OCI-LY3 (cell line): ENCODE measurements around the gene ZNF487.
A peak's percentile ranks its signal among the peaks of the same experiment; 100 is the strongest.

Experiments used
- H2AFZ ChIP-seq: fragments of 200-600, 300-600 bp; shearing (Covaris generic); 2 replicates; pipeline ENCODE4 v1.6.0; 2014; ENCODE audit warnings: antibody characterized with exemption, low read depth, low read length
- H3K27ac ChIP-seq: fragments of 200-600, 300-600 bp; sonication (generic); 2 replicates; pipeline ENCODE4 v1.5.1; 2014; ENCODE audit warnings: mild to moderate bottlenecking, low read length, moderate library complexity, mixed read lengths
- H3K27me3 ChIP-seq: fragments of 200-600, 300-600 bp; sonication (generic); 2 replicates; pipeline ENCODE4 v1.6.1; 2014; ENCODE audit warnings: low read depth, low read length, mixed read lengths
- H3K36me3 ChIP-seq: fragments of 200-600, 300-600 bp; sonication (generic); replicated peaks from 2 replicates; pipeline ENCODE3; 2014; ENCODE audit warnings: low read depth, low read length, mixed read lengths
- H3K4me1 ChIP-seq: fragments of 300-600, 200-600 bp; sonication (generic); 2 replicates; pipeline ENCODE4 v1.6.1; 2014; ENCODE audit warnings: low read length, mixed read lengths
- H3K4me2 ChIP-seq: fragments of 200-600, 300-600 bp; sonication (generic); 2 replicates; pipeline ENCODE4 v1.6.1; 2014; ENCODE audit warnings: low read length, mixed read lengths
- H3K4me3 ChIP-seq: fragments of 300-600, 200-600 bp; sonication (generic); 2 replicates; pipeline ENCODE4 v1.5.1; 2014; ENCODE audit warnings: antibody characterized with exemption, mild to moderate bottlenecking, low read length, moderate library complexity
- H3K79me2 ChIP-seq: fragments of 300-600, 200-600 bp; shearing (Covaris generic); 2 replicates; pipeline ENCODE4 v1.6.1; 2014; ENCODE audit warnings: mild to moderate bottlenecking, low read length, mixed read lengths
- H3K9ac ChIP-seq: fragments of 300-600, 200-600 bp; shearing (Covaris generic); 2 replicates; pipeline ENCODE4 v1.6.0; 2014; ENCODE audit warnings: mild to moderate bottlenecking, low read length, moderate library complexity
- H3K9me3 ChIP-seq: fragments of 200-600, 300-600 bp; shearing (Covaris generic); 2 replicates; pipeline ENCODE4 v1.6.1; 2014; ENCODE audit warnings: low read length, mixed read lengths; ENCODE audit not compliant: insufficient read depth
- H4K20me1 ChIP-seq: fragments of 200-600, 300-600 bp; sonication (generic); 2 replicates; pipeline ENCODE4 v1.6.1; 2016; ENCODE audit warnings: low read length, mixed read lengths; ENCODE audit not compliant: insufficient read depth
- EZH2phosphoT487 ChIP-seq: fragments of 200-600 bp; shearing (Covaris generic); IDR thresholded peaks from 2 replicates; pipeline ENCODE4 v1.6.1; 2018; ENCODE audit warnings: antibody characterized with exemption, mixed run types, low read depth
- TF ChIP-seq, protein P1 (sequence below): fragments of 200-600, 300-600 bp; sonication (generic); IDR thresholded peaks from 2 replicates; pipeline ENCODE4 v1.5.1; 2014; ENCODE audit warnings: antibody characterized with exemption, low read length, low read depth

The ZNF487 gene

GRCh38 chr10:43417950-43418768 is 18.8 kb upstream of the ZNF487 start:
- H3K4me3 ChIP-seq = peak overlapping the region; percentile 51
- H3K27ac ChIP-seq = peak overlapping the region; percentile 68
- peak overlapping the region; percentile 93 for H2AFZ ChIP-seq

DNA sequence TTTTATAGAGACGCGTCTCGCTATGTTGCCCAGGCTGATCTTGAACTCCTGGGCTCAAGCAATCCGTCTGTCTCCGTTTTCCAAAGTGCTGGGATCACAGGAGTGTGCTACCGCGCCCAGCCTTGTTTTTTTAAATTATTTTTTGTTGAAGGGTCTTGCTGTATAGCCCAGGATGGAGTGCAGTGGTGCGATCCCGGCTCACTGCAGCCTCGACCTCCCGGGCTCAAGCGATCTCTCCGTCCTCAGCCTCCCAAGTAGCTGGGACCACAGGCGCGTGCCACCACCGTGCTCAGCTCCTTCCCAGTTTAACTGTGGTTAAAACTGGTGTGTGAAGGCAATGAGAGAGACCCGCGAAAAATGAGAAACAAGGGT is 16.9 kb upstream of the ZNF487 start:
- no peaks in the 10 kb centered on the region for H3K36me3 ChIP-seq
- TF ChIP-seq, protein P1, sequence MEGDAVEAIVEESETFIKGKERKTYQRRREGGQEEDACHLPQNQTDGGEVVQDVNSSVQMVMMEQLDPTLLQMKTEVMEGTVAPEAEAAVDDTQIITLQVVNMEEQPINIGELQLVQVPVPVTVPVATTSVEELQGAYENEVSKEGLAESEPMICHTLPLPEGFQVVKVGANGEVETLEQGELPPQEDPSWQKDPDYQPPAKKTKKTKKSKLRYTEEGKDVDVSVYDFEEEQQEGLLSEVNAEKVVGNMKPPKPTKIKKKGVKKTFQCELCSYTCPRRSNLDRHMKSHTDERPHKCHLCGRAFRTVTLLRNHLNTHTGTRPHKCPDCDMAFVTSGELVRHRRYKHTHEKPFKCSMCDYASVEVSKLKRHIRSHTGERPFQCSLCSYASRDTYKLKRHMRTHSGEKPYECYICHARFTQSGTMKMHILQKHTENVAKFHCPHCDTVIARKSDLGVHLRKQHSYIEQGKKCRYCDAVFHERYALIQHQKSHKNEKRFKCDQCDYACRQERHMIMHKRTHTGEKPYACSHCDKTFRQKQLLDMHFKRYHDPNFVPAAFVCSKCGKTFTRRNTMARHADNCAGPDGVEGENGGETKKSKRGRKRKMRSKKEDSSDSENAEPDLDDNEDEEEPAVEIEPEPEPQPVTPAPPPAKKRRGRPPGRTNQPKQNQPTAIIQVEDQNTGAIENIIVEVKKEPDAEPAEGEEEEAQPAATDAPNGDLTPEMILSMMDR = no peak
- TF ChIP-seq EZH2phosphoT487 = no peak
- no peaks in the 10 kb centered on the region for H3K79me2 ChIP-seq
- peaks cover 20% of the 10 kb centered on the region for H3K4me1 ChIP-seq
- no peaks in the 10 kb centered on the region for H4K20me1 ChIP-seq
- peak overlapping the region; percentile 74; the same call in 1 of the 2 replicates for H2AFZ ChIP-seq
- peak overlapping the region; percentile 86 for H3K4me3 ChIP-seq
- peak overlapping the region; percentile 85 for H3K27ac ChIP-seq
- H3K27me3 ChIP-seq = no peaks in the 10 kb centered on the region
- H3K9ac ChIP-seq = peak overlapping the region; percentile 90
- H3K4me2 ChIP-seq = peak overlapping the region; percentile 94
- no peaks in the 10 kb centered on the region for H3K9me3 ChIP-seq

More at GRCh38 chr10:43417950-43418768, 18.8 kb upstream of the ZNF487 start:
- Histone ChIP-seq H3K9me3 (no peaks in the 10 kb centered on the region), H3K4me2 (peak overlapping the region; percentile 71), H3K36me3 (no peaks in the 10 kb centered on the region), H4K20me1 (no peaks in the 10 kb centered on the region), H3K27me3 (no peaks in the 10 kb centered on the region), H3K4me1 (peaks cover 20% of the 10 kb centered on the region), H3K9ac (peak overlapping the region; percentile 40; the same call in 1 of the 2 replicates), H3K79me2 (no peaks in the 10 kb centered on the region)
- TF ChIP-seq, protein P1 = no peak
- no peak for TF ChIP-seq EZH2phosphoT487

- peak overlapping the region; percentile 89 for H2AFZ ChIP-seq
- no peak for TF ChIP-seq EZH2phosphoT487
- TF ChIP-seq, protein P1 = peak; percentile 15; the same call in 1 of the 2 replicates
- H3K9ac ChIP-seq = peak overlapping the region; percentile 90
- no peaks in the 10 kb centered on the region for H3K9me3 ChIP-seq
- H4K20me1 ChIP-seq = no peaks in the 10 kb centered on the region
- H3K36me3 ChIP-seq = no peaks in the 10 kb centered on the region
- H3K27me3 ChIP-seq = no peaks in the 10 kb centered on the region
- peak overlapping the region; percentile 86 for H3K4me3 ChIP-seq
- no peaks in the 10 kb centered on the region for H3K79me2 ChIP-seq
- H3K27ac ChIP-seq = peak overlapping the region; percentile 85
- peak overlapping the region; percentile 94 for H3K4me2 ChIP-seq
- H3K4me1 ChIP-seq = peaks cover 20% of the 10 kb centered on the region
Observed at GRCh38 chr10:43420369-43421200, 16.3 kb upstream of the ZNF487 start.

GRCh38 chr10:43421201-43421507 is 15.8 kb upstream of the ZNF487 start:
- TF ChIP-seq EZH2phosphoT487 = no peak
- TF ChIP-seq, protein P1 = no peak
- peaks cover 20% of the 10 kb centered on the region for H3K4me1 ChIP-seq
- H3K27me3 ChIP-seq = no peaks in the 10 kb centered on the region
- H3K79me2 ChIP-seq = no peaks in the 10 kb centered on the region
- H4K20me1 ChIP-seq = no peaks in the 10 kb centered on the region
- H3K27ac ChIP-seq = peak overlapping the region; percentile 85
- H3K4me3 ChIP-seq = peak overlapping the region; percentile 86
- no peaks in the 10 kb centered on the region for H3K9me3 ChIP-seq
- peak overlapping the region; percentile 89 for H2AFZ ChIP-seq
- no peaks in the 10 kb centered on the region for H3K36me3 ChIP-seq
- H3K4me2 ChIP-seq = peak overlapping the region; percentile 94
- H3K9ac ChIP-seq = peak overlapping the region; percentile 90
